HUDEP-2 (cell line): ENCODE measurements around the gene TMEM30B.
A peak's percentile ranks its signal among the peaks of the same experiment; 100 is the strongest.

Experiments used
- DNase-seq, 76 experiments: peaks; one replicate each; lab custom pipeline; 2025; ENCODE audit not compliant: unreplicated experiment in 76 of 76; lab: John Stamatoyannopoulos, UW

Gene TMEM30B

GRCh38 chr14:61268812-61269211 is 12.3 kb downstream of the TMEM30B start:
- DNase-seq, result no peak

- no peak for DNase-seq
Measured at GRCh38 chr14:61266891-61267740, 14.0 kb downstream of the TMEM30B start.

DNA sequence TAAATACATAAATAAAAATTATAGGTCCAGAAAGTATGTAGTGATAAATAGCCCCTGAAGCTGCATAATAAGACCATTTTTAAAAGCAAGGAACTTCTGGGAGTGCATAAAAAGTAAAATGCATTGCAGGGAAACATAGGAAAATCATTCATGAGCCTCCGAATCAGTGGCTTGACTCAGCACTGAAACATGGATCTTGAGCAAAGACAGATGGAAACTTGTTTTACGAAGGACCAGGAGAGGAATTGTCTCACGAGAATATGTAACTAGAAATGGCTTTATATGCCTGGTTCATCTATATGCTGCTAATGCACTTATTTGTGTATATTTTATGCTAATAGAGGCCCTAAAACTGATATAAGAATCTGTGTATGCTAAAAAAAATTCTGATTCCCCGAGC is 14.7 kb downstream of the TMEM30B start:
- no peak for DNase-seq

DNA sequence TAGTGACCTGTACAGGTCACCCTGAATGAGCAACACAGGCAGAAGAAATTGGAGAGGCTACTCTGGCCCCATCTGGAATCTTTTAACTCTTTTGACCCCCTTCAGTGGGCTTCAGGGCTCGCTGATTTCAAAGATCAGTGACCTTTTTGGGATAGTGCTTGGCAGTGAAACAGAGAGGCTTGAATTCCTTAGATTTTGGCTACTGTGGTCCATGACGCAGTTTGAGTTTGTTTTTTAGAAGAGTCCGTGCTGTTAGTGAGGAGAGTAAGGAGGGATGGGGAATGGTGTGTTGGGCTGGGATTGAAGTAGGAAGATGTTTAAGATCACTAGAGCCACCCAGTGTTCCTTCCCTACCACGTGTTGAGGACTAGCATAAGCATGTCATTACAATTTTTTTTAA is 16.5 kb downstream of the TMEM30B start:
- no peak for DNase-seq

DNA sequence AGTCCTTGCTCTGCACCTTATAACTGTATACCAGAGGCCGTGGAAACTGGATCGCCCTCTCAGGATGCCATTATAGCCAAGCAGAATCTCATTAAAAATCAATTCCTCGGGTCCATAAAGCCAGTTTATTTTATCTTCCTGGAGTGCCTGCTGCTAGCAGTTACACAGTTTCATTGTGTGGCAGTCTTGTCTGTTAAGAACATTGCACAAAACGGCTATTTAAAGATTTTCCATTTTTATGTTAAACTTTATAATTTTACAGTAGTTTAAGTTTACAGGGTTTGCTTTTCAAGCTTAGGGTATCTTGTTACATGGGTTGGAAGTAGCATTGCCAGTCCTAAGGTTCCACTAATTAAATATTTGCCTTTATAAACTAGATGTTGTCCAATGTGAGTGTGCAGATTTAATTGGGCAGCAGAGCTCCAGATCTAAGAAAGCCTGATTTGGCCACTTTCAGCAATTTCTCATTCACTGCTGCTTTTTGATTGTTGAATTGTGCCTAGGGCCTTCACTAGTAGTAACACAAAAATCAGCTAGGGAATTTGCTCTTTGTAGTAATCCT is 17.0 kb downstream of the TMEM30B start:
- no peak for DNase-seq

DNA sequence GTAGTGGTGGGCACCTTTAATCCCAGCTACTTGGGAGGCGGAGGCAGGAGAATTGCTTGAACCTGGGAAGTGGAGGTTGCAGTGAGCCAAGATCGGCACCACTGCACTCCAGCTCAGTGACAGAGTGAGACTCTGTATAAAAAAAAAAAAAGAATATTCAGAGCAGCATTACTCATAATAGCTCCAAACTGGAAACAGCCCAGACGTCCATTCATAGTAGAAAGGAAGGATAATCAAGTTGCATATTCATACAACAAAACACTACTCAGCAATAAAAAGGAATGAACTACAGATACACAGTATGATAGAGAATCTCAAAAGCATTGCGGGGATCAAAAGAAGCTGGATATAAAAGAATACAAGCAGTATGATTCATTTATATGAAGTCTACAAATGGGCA is 19.1 kb downstream of the TMEM30B start:
- DNase-seq, result no peak

DNA sequence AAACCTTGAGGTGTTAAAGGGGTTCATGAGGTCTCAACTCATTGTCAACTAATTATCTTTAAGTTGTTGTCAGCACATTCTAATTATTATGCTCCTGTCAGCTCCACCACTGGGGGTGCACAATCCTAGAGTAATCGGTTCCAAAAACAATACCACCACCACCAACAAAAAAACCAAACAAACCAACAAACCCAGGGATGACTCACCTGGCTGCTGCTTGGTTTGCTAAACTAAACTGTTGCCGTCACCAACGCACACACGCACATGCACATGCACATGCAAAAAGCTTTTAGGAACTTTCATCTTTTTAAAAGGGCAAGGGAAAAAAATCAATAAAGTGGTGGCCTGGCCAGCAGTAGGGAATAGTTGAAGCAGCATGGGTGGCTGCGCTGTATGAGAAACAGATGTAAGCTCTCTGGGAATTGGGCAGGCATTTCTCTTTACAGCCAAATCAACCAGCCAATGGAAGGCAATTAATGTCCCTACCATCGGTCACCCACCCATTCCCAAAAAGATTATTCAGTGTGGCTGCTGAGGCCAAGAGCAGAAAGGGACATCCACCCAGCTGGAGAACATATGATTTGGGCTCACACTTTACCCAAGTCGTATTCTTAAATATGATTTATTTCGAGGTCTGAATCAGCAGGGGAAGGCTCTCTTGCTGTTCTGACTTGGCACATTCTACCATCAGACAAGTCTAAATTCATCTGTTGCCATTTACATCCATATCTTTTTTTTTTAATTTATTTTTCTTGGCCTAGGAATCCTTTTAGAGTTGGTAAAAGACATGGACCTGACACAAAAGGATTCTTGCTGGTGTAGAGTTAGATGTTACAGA is 20.0 kb downstream of the TMEM30B start:
- no peak for DNase-seq

- DNase-seq, result no peak
Measured at GRCh38 chr14:61258985-61259384, 22.2 kb downstream of the TMEM30B start.

DNA sequence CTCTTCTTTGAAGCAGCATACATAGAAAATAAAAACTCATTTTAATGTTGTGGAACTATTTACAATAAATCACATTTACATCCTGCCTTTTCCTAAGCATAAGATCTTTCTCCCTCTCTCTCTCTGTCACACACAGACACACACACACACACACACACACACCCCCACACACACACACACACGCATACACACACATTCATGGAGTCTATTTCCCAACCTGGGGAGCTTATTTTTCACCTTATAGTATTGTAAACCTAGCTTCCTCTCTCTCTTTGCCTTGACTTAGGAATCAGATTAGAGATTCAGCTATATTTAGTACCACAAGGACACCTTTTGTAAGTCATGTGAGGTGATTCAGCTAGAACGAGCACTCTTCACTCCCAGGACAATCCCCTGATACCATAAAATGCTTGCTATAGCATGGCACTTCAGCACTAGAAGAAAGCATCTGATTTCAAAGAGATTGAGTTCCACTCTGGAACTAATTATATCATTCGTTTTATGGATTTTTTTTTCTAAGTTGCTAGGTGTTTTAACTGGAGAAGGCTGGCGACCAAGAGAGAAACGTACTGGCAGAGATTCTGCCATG is 23.6 kb downstream of the TMEM30B start:
- no peak for DNase-seq

GRCh38 chr14:61256826-61257468 is 24.2 kb downstream of the TMEM30B start:
- DNase-seq, result no peak

DNA sequence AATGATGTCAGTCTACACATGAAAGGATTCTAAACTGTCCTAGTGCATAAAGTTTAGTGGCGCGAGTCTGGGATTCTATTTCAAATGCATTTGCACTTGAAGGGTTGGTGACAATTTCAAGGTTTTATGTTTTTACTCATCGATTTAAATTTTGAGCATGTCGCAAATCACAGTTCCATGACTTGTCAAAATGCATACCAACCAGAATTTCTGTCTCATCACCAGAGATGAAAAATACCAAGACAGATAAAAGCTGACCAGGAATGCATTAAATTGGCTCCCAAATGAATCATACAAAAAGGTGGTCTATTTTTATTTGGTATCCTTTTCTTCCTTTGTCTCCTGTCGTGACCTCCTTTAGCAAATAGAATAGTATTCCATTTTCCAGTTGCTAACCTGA is 25.2 kb downstream of the TMEM30B start:
- DNase-seq, result no peak

- no peak for DNase-seq
Measured at GRCh38 chr14:61254808-61255526, 26.2 kb downstream of the TMEM30B start.

DNA sequence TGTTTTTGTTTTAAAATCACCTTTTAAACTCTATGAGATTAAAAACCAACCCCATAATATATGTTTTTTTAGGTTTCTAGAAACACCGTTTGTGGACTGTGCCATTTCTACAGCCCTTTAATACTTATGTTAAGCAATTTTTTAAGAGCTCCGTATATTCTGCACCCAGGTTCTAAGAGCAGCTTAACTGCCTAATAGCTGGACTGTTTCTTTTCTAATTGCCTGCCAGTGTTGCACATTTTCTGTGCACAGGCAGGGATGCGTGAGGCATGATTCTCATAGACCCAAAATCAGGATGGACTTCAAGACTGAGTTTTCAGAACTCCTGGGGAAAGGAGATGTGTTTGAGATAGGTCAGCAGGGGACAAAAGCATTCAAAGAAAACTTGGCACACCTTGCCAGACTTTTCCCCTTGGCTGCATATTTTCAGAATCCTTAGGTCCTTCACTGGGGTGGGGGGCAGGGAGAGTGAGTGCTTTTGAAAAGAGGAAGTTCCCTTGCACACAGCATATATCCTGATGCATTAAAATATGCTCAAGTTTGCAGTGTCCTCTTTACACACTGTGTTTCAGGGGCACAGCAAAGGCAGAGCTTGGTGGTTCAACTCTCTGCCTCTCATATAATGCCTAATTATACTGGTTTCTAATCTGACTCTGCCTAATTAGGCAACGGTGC is 27.9 kb downstream of the TMEM30B start:
- DNase-seq, result no peak

GRCh38 chr14:61252369-61253063 is 28.6 kb downstream of the TMEM30B start:
- DNase-seq, result peak in 61 of 76 experiments; percentile 1 to 71 (median 36)

GRCh38 chr14:61250063-61250462 is 31.1 kb downstream of the TMEM30B start:
- no peak for DNase-seq

GRCh38 chr14:61247935-61248334 is 33.2 kb downstream of the TMEM30B start:
- DNase-seq, result no peak

DNA sequence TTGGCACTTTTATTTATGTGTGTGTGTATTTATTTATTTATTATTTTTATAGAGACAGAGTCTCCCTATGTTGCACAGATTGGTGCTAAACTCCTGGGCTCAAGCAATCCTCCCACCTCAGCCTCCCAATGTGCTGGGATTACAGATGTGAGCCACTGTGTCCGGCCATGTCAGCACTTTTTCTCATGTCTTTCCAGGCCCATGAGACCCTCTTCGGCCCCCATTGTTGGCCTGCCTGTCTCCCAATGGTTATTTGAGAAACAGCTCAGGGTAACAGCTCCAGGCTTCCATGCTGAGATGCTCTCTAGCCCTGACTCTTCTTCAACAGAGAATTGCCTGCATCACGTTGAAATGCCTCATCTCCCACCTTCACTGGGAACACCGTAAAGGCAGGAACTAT is 34.4 kb downstream of the TMEM30B start:
- no peak for DNase-seq

DNA sequence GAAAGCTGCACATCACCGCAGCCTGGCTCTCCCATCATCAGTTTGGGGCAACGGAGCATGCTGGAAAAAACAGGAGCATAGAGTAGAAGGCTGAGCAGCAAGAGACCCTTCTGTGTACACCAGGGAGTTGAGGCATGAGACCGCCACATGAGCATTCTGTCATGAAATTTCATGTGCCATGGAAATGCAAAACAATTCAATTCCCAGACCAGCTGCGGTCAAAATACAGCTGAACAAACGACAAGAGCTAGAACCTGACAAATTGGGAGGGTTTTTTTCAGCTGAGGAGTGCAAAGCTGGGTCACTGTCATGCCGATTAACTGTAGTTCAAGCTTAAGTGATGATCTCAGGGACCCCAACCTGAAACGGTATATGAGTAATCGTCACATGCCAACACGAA is 37.1 kb downstream of the TMEM30B start:
- peak in 1 of 76 experiments; percentile 3 for DNase-seq

DNA sequence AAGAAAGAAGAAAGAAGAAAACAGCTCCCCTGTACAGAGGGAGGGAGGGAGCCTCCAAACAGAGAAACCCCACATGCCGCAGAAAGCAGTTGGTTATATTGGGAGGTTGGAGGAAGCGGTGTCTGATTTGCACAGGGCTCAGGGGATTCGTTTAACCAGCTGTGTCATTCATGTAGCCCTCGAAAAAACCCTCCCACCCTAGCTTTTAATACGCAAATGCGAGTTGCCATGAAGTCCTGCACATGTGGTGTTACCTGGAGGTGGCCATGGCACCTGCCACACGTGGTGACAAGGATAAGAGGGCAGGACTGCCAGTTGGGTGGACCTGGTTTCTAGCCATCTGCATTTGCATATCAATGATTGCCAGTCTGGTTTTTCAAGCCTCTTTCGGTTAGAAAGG is 40.9 kb downstream of the TMEM30B start:
- no peak for DNase-seq
